Transverse colon (tissue), 4 donors: Measurements from ENCODE around the gene PTPRG.

Source experiments
- EP300 ChIP-seq: sonication (generic); formaldehyde crosslinking; IDR thresholded peaks from one replicate; pipeline ENCODE4 v1.6.1; 2017; ENCODE audit warnings: antibody characterized with exemption, low read depth
- POLR2A ChIP-seq: fragments of 450-650 bp; IDR thresholded peaks from one replicate; pipeline ENCODE4 v1.6.1; 2016; ENCODE audit warnings: antibody characterized with exemption, mild to moderate bottlenecking, moderate library complexity
- POLR2AphosphoS5 ChIP-seq, 3 donors: sonication (generic); formaldehyde crosslinking; IDR thresholded peaks; one replicate each; pipeline ENCODE4 v1.6.1; 2016; ENCODE audit warnings: antibody characterized with exemption in 3 of 3
- TF ChIP-seq, protein P1 (sequence below), 5 experiments: fragments of 200-600 bp in 3 of 5; fragments of 450-650 bp in 2 of 5; sonication (generic) in 3 of 5; IDR thresholded peaks; 1 replicate in 2 of 5; 2 replicates in 3 of 5; pipeline ENCODE4 v1.5.1; 2016 to 2017; ENCODE audit warnings: antibody characterized with exemption in 5 of 5, inconsistent platforms in 3 of 5, mild to moderate bottlenecking in 2 of 5, moderate library complexity in 1 of 5

GRCh38 chr3:61629442-61629841, 68.1 kb downstream of the PTPRG start:
- TF ChIP-seq, protein P1, sequence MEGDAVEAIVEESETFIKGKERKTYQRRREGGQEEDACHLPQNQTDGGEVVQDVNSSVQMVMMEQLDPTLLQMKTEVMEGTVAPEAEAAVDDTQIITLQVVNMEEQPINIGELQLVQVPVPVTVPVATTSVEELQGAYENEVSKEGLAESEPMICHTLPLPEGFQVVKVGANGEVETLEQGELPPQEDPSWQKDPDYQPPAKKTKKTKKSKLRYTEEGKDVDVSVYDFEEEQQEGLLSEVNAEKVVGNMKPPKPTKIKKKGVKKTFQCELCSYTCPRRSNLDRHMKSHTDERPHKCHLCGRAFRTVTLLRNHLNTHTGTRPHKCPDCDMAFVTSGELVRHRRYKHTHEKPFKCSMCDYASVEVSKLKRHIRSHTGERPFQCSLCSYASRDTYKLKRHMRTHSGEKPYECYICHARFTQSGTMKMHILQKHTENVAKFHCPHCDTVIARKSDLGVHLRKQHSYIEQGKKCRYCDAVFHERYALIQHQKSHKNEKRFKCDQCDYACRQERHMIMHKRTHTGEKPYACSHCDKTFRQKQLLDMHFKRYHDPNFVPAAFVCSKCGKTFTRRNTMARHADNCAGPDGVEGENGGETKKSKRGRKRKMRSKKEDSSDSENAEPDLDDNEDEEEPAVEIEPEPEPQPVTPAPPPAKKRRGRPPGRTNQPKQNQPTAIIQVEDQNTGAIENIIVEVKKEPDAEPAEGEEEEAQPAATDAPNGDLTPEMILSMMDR (IDR thresholded peaks at IDR 0.05): no peak
- no peak for TF ChIP-seq POLR2AphosphoS5 (IDR thresholded peaks at IDR 0.05)
- no peak for TF ChIP-seq POLR2A
- no peak for TF ChIP-seq EP300
